CD1c-positive myeloid dendritic cell (primary cell): ENCODE measurements around the gene CCIN.
"Not testable (repeated sequence)": the region's sequence is repeated elsewhere in the genome, so short reads cannot be mapped to it uniquely, and the experiment has no call there.

Experiments used
- DNase-seq: peaks from one replicate; pipeline ENCODE4 v3.0.0-alpha.2; 2016; ENCODE audit errors: extremely low spot score

The CCIN gene

GRCh38 chr9:36158122-36158521 lies 11.1 kb upstream of the CCIN start:
- DNase-seq = peak; percentile 84

GRCh38 chr9:36158917-36159316 lies 10.3 kb upstream of the CCIN start:
- DNase-seq = peak; percentile 38

- DNase-seq = not testable (repeated sequence)
Measured at GRCh38 chr9:36159509-36159908, 9.7 kb upstream of the CCIN start.

GRCh38 chr9:36160126-36160525 lies 9.1 kb upstream of the CCIN start:
- not testable (repeated sequence) for DNase-seq

- no peak for DNase-seq
Measured at GRCh38 chr9:36161187-36161586, 8.0 kb upstream of the CCIN start.

- no peak for DNase-seq
Measured at GRCh38 chr9:36162211-36162738, 6.9 kb upstream of the CCIN start.

- DNase-seq = no peak
Measured at GRCh38 chr9:36163049-36163785, 6.0 kb upstream of the CCIN start.

- no peak for DNase-seq
Measured at GRCh38 chr9:36163786-36164170, 5.4 kb upstream of the CCIN start.

GRCh38 chr9:36164372-36164771 lies 4.8 kb upstream of the CCIN start:
- DNase-seq = no peak

- DNase-seq = no peak
Measured at GRCh38 chr9:36164989-36165388, 4.2 kb upstream of the CCIN start.

- DNase-seq = no peak
Measured at GRCh38 chr9:36165826-36166167, 3.4 kb upstream of the CCIN start.

GRCh38 chr9:36166168-36166927 lies 2.8 kb upstream of the CCIN start:
- peak; percentile 90 for DNase-seq

- DNase-seq = peak; percentile 60
Measured at GRCh38 chr9:36169708-36170107, 520 bp downstream of the CCIN start.

- DNase-seq = no peak
Measured at GRCh38 chr9:36170531-36170930, 1.3 kb downstream of the CCIN start.

- DNase-seq = no peak
Measured at GRCh38 chr9:36173861-36174260, 4.7 kb downstream of the CCIN start.

GRCh38 chr9:36174271-36174670 lies 5.1 kb downstream of the CCIN start:
- DNase-seq = no peak

- no peak for DNase-seq
Measured at GRCh38 chr9:36174731-36175130, 5.5 kb downstream of the CCIN start.

- DNase-seq = not testable (repeated sequence)
Measured at GRCh38 chr9:36175209-36175608, 6.0 kb downstream of the CCIN start.

GRCh38 chr9:36176496-36176895 lies 7.3 kb downstream of the CCIN start:
- not testable (repeated sequence) for DNase-seq

- DNase-seq = no peak
Measured at GRCh38 chr9:36177571-36177970, 8.4 kb downstream of the CCIN start.

- DNase-seq = not testable (repeated sequence)
Measured at GRCh38 chr9:36180243-36180642, 11.1 kb downstream of the CCIN start.

- DNase-seq = no peak
Measured at GRCh38 chr9:36187414-36187813, 18.2 kb downstream of the CCIN start.

GRCh38 chr9:36188212-36188611 lies 19.0 kb downstream of the CCIN start:
- DNase-seq = no peak
